Embryonic facial prominence (tissue), 1 donor: ENCODE measurements around the gene METTL2B.
"Not testable (repeated sequence)": the region's sequence is repeated elsewhere in the genome, so short reads cannot be mapped to it uniquely, and the experiment has no call there.

ENCODE experiments used
- DNase-seq: peaks from one replicate; pipeline ENCODE4 v3.0.0-alpha.2; 2016; ENCODE audit errors: extremely low spot score

METTL2B gene

DNA sequence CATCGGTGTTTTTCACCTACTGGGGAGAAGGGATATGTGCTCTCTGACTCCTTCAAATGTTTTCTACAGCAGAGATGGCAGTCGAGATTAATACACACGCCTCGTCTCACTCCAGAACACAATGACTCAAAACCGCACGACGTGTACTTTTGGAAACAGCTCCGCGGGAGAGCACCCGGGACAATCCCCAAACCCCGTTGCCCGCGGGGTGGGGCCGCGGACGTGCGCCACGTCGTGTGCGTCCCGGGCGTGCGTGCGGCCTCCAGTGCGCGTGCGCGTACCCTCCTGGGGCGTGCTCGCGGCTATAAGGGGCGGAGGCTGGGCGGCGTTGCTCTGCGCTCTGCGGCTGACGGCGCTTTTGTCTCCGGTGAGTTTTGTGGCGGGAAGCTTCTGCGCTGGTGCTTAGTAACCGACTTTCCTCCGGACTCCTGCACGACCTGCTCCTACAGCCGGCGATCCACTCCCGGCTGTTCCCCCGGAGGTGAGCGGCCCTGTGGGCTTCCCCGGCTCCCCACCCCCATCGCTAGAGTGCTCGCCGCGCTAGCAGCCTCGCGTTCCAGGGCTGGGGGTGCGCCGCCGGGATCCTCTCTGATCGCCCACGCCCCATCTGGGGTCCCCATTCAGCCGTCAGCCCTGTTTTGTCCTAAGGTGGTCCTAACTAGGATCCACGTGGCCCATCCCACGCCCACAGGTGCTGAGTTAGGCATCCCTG, 20.8 kb upstream of the METTL2B start, which contains the start of gene HILPDA:
Gene HILPDA (plus strand): TSS at position 336 of the 712 bp plus-strand sequence. CDS start 1,391 bp downstream, outside the sequence.
- peak; percentile 81 for DNase-seq

DNA sequence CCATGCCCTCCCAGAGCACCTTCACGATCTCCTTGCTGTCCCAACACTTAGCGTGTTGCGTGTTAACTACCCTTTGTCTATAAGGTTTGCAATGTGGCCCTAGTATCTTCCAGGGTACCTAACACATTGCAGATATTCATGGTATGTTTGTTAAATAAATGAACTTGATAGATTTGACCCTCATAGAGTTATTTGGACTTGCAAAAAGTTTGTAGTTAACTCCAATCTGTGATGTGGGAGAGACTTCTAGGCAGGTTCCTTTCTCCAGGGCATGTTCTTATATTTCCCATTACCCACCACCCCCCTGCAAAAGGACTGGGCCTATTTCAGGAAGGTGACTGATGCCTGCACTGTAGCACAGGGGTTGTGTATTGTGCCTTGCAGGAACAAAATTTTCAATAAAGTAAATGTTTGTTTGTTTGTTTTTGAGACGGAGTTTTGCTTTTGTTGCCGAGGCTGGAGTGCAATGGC, 20.3 kb upstream of the METTL2B start:
- DNase-seq = no peak

DNA sequence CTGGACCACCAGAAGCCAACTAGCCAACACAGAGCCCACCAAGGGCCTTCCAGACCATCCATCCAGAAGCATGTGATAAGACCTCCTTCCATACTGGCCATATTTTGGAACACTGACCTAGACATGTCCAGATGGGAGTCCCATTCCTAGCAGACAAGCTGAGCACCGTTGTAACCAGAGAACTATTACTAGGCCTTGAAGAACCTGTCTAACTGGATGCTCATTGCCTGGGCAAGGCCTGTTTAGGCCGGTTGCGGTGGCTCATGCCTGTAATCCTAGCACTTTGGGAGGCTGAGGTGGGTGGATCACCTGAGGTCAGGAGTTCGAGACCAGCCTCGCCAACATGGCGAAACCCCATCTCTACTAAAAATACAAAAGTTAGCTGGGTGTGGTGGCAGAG, 19.2 kb upstream of the METTL2B start:
- DNase-seq = not testable (repeated sequence)

- DNase-seq = no peak
Measured at GRCh38 chr7:128458956-128459355, 17.6 kb upstream of the METTL2B start.

- no peak for DNase-seq
Measured at GRCh38 chr7:128459394-128459878, 17.1 kb upstream of the METTL2B start.

DNA sequence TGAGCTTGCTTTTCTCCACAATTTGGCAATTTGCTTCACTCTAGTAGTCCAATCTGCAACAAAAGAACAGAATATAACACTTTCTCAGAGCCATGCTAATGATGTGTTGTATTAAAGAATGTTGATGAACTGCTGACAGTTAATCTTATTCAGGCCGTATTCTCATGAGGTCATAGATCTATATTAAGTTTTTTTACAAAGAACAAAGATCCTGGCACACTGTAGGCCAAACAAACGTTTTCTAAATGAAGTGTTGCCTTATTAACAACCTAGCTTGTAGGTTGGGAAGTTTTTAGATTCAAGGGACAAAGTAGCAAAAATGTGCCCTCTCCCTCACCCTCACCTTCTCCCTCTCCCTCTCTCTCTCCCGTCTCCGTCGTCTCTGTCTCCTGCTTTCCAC, 14.1 kb upstream of the METTL2B start:
- DNase-seq = no peak

DNA sequence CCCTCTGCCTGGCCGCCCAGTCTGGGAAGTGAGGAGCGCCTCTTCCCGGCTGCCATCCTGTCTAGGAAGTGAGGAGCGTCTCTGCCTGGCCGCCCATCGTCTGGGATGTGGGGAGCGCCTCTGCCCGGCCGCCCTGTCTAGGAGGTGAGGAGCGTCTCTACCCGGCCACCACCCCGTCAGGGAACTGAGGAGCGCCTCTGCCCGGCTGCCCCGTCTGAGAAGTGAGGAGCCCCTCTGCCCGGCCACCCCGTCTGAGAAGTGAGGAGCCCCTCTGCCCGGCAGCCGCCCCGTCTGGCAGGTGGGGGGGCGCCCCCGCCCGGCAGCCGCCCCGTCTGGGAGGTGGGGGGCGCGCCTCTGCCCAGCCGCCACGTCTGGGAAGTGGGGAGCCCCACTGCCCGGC, 13.2 kb upstream of the METTL2B start:
- DNase-seq = not testable (repeated sequence)

GRCh38 chr7:128463933-128464332, 12.6 kb upstream of the METTL2B start:
- DNase-seq = not testable (repeated sequence)

DNA sequence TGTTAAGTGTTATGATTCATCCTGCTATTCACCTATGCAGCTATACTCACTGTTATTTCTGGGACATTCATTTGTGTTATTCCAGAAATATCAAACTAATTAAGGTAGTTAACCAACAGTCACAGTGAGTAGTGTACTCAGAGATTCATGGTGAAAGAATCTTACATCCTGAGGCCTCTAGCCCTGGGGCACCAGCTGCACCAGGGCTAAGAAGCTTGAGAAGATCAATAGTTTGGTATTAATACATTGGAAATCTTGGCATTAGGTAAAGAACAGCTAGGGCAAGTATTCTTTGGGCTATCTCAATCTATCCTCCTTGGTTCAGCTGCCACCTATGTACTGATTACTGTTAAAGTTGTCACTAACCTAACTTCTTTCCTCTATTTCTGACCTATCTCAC, 9.7 kb upstream of the METTL2B start:
- not testable (repeated sequence) for DNase-seq

DNA sequence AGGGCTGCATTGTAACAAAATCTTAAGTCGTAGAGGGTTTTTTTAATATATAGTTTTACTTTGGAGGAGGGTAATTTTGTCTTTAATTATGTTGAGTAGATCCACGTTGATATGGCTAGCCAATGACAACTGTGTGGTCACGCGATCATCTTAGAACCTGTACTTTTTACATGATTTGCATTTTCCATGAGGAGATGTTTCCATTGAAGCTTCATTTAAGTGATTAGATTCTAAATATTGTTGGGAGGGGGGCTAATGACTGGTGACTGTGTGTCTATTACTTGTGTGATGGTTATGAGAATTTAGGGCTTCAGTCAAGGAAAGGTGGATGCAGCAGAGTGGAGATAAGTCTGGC, 765 bp downstream of the METTL2B start:
- not testable (repeated sequence) for DNase-seq

DNA sequence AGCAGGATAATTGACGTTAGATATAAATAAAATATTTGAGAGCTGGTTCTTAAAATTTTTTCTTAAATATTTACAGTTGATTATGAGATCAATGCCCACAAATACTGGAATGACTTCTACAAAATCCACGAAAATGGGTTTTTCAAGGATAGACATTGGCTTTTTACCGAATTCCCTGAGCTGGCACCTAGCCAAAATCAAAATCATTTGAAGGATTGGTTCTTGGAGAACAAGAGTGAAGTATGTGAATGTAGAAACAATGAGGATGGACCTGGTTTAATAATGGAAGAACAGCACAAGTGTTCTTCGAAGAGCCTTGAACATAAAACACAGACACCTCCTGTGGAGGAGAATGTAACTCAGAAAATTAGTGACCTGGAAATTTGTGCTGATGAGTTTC, 2.5 kb downstream of the METTL2B start:
- DNase-seq = not testable (repeated sequence)

DNA sequence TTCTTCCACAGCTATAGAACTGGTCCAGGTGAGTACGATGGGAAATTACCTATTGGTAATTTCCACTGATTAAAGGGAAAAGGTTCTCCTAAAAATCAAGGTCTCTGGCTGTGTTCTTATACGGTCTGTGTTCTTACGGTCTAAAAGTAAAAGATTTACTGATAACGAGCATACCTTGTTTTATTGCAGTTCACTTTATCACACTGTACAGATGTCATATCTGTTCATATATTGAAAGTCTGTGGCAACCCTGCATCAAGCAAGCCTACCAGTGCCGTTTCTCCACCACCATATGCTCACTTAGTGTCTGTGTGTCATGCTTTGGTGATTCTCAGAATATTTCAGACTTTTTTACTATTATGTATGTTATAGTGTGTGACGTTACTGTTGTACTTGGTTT, 11.6 kb downstream of the METTL2B start:
- DNase-seq = not testable (repeated sequence)

GRCh38 chr7:128497405-128497804, 20.9 kb downstream of the METTL2B start:
- DNase-seq = no peak

- not testable (repeated sequence) for DNase-seq
Measured at GRCh38 chr7:128505416-128505815, 28.9 kb downstream of the METTL2B start.

DNA sequence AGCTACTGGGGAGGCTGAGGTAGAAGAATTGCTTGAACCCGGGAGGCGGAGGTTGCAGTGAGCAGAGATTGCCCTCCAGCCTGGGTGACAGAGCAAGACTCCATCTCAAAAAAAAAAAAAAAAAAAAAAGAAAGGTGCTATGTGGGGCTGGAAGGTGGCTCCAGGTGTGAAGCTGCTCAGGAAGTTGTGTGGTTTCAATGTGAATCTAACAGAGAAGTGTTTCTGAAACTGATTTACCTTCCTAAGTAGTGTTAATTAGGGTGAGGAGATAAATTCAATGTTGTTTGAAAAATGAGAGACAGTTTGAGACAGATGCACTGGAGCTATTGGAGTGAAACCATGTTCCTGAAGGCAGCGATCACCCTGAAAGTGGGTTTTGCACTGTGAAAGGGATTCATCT, 30.3 kb downstream of the METTL2B start:
- not testable (repeated sequence) for DNase-seq

- not testable (repeated sequence) for DNase-seq
Measured at GRCh38 chr7:128507321-128507993, 30.9 kb downstream of the METTL2B start.

GRCh38 chr7:128511692-128512091, 35.1 kb downstream of the METTL2B start:
- DNase-seq = not testable (repeated sequence)

DNA sequence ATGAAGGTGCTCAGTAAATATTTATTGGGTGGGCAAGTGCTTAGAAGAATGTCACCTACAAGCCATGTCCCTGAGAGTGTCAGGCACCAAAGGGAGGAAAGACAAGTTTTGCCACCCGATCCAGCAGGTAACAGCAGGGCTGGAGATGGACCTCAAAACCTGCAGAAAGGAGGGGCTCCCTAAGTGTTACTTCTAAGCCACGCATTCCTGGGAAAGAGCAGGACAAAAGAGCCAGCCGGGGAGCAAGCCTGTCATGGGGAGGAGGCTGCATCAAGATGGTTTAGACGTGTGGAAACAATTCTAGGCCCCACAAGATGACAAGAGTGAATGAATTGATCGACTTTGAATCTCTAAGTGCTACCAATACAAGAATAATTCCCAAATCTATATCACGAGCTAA, 38.7 kb downstream of the METTL2B start:
- not testable (repeated sequence) for DNase-seq

GRCh38 chr7:128517023-128517422, 40.5 kb downstream of the METTL2B start:
- not testable (repeated sequence) for DNase-seq

DNA sequence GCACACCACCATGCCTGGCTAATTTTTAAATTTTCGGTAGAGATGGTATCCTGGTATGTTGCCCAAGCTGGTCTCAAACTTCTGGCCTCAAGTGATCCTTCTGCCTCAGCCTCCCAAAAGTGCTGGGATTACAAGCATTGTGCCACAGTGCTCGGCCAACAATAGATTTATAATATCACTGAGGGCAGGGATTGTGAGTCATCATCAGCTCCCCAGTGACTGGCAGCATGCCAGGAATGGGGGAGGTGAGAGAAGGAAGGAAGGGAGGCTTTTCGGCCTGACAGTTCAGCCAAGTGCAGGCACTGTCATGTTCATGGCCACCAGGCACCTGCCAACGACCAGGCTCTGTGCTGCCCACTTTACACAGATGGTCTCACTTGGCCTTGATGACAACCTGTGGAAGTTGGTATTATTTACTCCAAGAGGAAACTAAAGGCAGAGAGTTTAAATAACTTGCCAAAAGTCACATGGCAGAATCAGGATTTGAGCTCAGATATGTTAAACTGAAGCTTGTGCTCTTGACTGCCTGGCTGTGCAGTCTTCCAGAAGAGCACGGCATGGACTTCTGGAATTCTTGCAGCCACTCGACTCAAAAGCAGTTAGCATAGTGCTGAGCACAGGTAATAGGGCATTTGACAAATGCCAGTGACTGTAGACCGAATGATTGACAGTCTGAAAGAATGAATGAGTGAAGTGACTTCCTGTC, 46.8 kb downstream of the METTL2B start:
- DNase-seq = not testable (repeated sequence)

DNA sequence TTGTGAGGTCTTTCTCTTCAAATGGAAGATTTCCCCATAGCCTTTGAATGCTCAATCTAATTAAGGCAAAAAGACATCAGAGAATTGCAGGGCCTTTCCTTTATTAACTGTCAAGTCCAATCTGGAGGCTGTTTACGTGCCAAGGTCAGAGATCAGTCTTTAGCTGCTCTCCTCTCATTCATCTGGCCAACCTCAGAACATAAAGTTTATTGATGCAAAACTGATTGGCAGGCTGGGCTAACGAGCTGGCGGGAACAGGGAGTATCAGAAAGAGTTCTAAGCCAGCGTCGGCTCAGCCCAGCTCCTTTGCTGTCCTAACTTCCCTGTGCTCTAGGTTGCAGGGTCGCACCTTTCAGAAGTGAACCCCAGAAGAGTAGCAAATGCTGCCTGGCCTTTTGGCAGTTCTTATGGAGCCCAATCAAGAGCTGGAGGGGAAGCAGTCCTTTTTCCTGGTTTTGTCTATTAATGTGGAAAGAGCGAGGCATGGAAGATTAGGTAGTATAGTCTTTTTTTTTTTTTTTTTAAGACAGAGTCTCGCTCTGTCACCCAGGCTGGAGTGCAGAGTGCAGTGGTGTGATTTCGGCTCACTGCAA, 47.5 kb downstream of the METTL2B start:
- DNase-seq = not testable (repeated sequence)

- DNase-seq = not testable (repeated sequence)
Measured at GRCh38 chr7:128525584-128525983, 49.0 kb downstream of the METTL2B start.
